ENCODE results near the gene KLK10.
"Not testable (repeated sequence)": the region's sequence is repeated elsewhere in the genome, so short reads cannot be mapped to it uniquely, and the experiment has no call there.

The KLK10 gene

DNA sequence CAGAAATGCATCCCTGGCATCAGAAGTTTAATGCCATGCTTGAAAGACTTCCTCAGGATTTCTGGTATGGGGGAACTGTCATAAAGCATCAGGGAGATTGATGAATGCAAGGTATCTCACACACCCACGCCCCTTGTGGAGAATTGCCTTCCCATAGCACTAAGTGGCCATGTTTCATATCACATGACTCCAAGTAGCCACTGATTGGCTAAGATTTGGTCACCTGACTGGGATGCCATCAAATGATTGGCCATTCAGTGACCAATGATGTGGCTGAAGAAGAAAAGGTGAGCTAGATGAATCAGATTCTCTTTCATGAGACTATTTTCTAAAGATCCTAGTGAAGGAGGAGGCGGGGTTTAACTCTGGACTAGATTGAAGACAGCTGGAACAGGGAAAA lies 25.4 kb downstream of the KLK10 start:
- no peak for DNase-seq (ENCODE audit: low read depth)
- no peak overlapping the region for H3K4me3 ChIP-seq (ENCODE audit: low read depth, low read length)
- TF ChIP-seq, protein P1, sequence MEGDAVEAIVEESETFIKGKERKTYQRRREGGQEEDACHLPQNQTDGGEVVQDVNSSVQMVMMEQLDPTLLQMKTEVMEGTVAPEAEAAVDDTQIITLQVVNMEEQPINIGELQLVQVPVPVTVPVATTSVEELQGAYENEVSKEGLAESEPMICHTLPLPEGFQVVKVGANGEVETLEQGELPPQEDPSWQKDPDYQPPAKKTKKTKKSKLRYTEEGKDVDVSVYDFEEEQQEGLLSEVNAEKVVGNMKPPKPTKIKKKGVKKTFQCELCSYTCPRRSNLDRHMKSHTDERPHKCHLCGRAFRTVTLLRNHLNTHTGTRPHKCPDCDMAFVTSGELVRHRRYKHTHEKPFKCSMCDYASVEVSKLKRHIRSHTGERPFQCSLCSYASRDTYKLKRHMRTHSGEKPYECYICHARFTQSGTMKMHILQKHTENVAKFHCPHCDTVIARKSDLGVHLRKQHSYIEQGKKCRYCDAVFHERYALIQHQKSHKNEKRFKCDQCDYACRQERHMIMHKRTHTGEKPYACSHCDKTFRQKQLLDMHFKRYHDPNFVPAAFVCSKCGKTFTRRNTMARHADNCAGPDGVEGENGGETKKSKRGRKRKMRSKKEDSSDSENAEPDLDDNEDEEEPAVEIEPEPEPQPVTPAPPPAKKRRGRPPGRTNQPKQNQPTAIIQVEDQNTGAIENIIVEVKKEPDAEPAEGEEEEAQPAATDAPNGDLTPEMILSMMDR (conservative IDR thresholded peaks at IDR 0.05; ENCODE audit: low read depth, low read length): no peak

DNA sequence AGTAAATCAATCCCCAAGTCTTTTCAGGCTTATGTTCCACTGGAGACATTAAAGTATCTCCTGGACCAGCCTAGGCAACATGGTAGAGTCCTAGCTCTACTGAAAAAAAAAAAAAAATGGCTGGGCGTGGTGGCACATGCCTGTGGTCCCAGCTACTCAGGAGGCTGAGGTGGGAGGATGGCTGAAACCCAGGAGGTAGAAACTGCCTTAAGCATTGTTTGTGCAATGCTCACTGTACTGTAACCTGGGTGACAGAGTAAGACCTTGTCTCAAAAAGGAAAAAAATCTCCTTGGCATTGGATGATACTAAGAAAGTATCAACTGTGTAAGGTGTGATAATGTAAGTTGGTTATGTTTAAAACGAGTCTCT lies 26.9 kb downstream of the KLK10 start:
- TF ChIP-seq, protein P1 (conservative IDR thresholded peaks at IDR 0.05; ENCODE audit: low read depth, low read length): no peak
- DNase-seq (ENCODE audit: low read depth): no peak
- H3K4me3 ChIP-seq (ENCODE audit: low read depth, low read length): no peak overlapping the region

DNA sequence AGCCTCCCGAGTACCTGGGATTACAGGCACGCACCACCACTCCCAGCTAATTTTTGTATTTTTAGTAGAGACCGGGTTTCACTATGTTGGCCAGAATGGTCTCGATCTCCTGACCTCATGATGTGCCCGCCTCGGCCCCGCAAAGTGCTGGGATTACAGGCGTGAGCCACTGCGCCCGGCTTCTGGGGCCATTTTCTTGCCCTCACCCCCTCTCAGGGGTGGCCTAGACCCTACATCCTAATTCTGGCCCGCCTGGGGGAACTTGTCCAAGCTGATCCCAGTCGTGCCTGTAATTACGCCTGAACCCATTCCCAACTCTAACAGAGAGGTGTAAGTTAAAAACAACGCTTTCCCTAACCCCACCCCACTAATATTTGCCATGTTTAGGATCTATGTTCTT lies 35.1 kb downstream of the KLK10 start:
- not testable (repeated sequence) for DNase-seq (ENCODE audit: low read depth); H3K4me3 ChIP-seq (ENCODE audit: low read depth, low read length)

DNA sequence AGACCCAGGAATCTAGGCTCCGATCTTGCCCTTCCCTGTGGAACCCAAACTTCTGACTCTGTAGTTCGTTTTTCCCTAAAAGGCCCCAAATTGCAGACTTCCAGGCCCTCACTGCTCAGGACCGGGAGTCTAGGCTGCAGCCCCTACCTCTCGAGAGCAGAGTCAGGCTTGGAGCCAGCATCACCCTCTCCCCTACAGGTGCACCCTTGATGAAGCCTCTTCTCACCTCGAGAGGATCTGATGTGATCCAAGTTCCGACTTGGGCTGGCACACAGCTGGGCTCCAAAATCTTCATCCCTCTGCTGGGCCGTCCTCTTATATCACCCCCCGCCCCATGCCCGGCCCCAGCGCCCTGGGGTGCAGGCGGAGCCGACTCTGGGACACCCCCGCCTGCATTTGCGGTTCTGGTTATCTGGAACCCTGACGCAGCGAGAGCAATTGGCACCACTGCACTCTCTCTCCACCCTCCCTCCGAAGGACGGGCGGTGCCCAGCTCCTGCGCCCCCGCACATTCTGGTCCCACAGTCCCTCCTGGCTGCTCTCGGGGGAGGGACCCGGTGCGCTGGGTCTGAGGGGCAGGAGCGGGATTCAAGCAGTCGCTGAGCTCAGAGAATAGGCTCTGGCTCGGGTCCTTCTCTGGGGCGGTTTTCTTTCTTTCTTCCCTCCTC lies 35.8 kb downstream of the KLK10 start, which contains the start of gene KLK7:
TSS of gene KLK7 (minus strand) at position 293 of the 668 bp plus-strand sequence. CDS start 1,518 bp downstream, outside the sequence.
- TF ChIP-seq, protein P1 (conservative IDR thresholded peaks at IDR 0.05; ENCODE audit: low read depth, low read length): no peak
- no peak for DNase-seq (ENCODE audit: low read depth)

DNA sequence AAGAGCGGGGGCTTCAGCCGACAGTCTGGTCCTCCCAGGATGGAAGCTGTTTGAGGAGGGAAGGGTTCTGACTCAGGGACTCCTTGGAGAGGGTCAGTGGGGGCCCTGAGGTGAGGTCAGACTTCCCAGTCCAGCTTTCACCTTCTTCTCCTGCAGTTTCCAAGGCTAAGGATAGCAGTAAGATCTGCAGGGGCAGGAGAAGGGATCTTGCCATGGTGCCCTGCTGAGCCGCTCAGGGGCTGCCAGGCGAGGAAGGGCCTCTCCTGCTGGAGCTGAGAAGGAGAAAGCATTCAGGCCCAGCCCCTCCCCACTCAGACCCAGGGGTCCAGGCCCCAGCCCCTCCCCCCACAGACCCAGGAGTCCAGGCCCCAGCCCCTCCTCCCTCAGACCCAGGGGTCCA lies 37.3 kb downstream of the KLK10 start:
- TF ChIP-seq, protein P1 (conservative IDR thresholded peaks at IDR 0.05; ENCODE audit: low read depth, low read length): no peak
- no peak for DNase-seq (ENCODE audit: low read depth)

More for the DNA sequence above, 35.8 kb downstream of the KLK10 start, which contains the start of gene KLK7:
- H3K4me3 ChIP-seq (ENCODE audit: low read depth, low read length): no peak within 1 kb of the TSS

DNA sequence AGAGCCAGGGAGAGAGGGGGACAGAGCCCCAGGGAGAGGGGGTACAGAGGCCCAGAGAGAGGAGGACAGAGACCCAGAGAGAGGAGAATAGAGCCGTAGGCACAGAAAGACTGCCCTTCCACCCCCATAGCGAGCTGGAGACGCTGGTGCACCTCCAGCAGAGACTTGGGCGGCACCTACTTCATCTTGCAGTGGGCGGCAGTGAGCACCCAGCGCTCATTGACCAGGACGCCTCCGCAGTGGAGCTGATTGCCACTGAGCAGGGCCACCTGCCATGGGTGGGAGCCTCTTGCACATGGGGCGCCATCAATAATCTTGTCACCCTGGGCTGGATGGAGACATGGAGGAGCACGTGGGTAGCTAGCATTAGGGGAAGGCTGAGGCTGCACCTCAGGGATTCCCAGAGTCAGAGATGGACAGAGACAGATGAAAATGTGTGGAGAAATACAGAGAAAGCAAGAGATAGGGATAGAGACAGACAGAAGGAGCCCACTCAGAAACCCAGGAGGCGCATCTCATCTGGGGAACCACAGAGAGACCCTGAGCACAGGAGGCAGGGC lies 37.8 kb downstream of the KLK10 start:
- DNase-seq (ENCODE audit: low read depth): no peak
- TF ChIP-seq, protein P1 (conservative IDR thresholded peaks at IDR 0.05; ENCODE audit: low read depth, low read length): no peak
- no peak overlapping the region for H3K4me3 ChIP-seq (ENCODE audit: low read depth, low read length)

More for the DNA sequence above, 37.3 kb downstream of the KLK10 start:
- H3K4me3 ChIP-seq (ENCODE audit: low read depth, low read length): no peak overlapping the region

DNA sequence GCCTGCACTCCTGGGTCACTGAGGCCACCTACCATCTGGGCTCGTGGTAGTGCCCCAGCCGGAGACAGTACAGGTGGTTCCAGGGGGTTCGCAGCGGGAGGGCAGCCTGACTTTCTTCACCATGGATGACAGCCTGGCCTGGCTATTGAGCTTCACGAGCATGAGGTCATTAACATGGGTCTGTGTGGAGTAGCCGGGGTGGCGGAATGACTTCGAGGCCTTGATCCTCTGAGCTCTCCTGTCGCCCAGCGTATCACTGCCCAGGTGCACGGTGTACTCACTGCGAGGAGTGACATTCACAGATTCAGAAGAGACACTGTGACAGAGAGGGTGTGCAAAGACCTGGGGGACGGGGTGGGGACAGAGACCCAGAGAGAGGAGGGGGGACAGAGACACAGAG lies 39.3 kb downstream of the KLK10 start:
- H3K4me3 ChIP-seq (ENCODE audit: low read depth, low read length): no peak overlapping the region
- no peak for DNase-seq (ENCODE audit: low read depth)
- TF ChIP-seq, protein P1 (conservative IDR thresholded peaks at IDR 0.05; ENCODE audit: low read depth, low read length): no peak

All from choroid plexus epithelial cell (primary cell).